HG03558 (cell line): ENCODE measurements around the gene POFUT2.
"Not testable (repeated sequence)": the region's sequence is repeated elsewhere in the genome, so short reads cannot be mapped to it uniquely, and the experiment has no call there.

Experiments
- ATAC-seq: cut with Tn5 transposase; IDR thresholded peaks from one replicate; pipeline ENCODE4 v1.9.1; 2021; ENCODE audit warnings: moderate number of reproducible peaks; ENCODE audit not compliant: unreplicated experiment; ENCODE audit errors: extremely low read depth

Gene POFUT2

DNA sequence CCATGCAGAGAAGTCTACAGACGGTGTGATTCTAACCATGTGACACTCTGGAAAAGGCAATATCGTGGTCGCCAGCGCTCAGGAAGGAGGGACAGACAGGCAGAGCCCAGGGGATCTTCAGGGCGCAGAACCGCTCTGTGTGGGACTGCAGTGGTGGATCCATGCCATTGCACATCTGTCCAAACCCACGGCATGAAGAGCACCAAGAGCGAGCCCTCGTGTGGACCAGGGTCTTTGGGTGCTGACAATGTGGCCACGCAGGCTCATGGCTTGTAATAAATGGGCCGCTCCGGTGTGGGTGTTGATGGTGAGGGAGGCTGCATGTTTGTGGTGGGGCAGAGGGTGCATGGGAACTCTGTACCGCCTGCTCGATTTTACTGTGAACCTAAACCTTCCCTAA lies 25.3 kb upstream of the POFUT2 start:
- no peak for ATAC-seq

GRCh38 chr21:45312296-45312695 lies 24.6 kb upstream of the POFUT2 start:
- no peak for ATAC-seq

- no peak for ATAC-seq
These were observed 22.8 kb upstream of the POFUT2 start for GRCh38 chr21:45310459-45310858.

GRCh38 chr21:45309987-45310381 lies 22.3 kb upstream of the POFUT2 start:
- ATAC-seq: no peak

DNA sequence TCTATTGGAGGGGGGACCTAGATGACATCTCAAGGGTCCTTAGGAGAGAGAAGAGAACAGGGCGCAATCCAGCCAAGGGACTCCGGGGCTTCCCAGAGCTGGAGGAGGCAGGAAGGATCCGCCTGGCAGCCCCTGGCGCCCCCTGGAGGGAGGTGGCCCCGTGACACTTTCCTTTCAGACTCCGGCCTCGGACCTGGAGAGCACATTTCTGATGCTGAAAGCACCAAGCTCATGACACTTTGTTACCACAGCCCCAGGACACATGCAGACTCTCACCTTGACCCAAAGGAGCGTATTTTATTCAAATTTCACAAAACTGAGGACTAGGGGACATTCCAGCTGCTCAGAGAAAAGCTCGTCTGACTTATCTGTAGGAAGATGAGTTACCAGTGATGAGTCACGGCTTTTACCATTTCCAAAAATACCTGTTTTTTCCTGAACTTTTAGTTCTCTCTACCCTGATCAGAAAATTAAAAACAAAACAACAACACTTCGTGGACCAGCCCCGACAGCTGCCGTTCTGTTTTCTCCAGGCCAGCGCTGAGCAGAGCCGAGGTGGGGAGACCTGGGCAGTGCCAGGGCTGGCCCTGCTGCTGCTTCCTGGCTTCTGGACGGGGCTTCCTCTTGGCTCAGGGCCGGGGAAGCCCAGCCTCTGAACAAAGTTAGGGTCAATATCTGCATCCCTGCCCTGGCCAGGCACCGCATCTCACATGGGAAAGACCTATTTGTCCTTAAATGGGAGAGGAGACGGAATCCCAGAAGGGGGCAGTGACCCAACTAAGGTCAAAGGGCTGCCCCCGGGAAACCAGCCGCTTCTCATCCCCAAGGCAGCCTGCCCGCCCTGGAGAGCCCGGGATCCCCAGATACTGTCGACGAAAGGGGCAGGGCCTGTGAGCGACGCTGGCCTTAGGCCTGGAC lies 21.6 kb upstream of the POFUT2 start:
- ATAC-seq: no peak

DNA sequence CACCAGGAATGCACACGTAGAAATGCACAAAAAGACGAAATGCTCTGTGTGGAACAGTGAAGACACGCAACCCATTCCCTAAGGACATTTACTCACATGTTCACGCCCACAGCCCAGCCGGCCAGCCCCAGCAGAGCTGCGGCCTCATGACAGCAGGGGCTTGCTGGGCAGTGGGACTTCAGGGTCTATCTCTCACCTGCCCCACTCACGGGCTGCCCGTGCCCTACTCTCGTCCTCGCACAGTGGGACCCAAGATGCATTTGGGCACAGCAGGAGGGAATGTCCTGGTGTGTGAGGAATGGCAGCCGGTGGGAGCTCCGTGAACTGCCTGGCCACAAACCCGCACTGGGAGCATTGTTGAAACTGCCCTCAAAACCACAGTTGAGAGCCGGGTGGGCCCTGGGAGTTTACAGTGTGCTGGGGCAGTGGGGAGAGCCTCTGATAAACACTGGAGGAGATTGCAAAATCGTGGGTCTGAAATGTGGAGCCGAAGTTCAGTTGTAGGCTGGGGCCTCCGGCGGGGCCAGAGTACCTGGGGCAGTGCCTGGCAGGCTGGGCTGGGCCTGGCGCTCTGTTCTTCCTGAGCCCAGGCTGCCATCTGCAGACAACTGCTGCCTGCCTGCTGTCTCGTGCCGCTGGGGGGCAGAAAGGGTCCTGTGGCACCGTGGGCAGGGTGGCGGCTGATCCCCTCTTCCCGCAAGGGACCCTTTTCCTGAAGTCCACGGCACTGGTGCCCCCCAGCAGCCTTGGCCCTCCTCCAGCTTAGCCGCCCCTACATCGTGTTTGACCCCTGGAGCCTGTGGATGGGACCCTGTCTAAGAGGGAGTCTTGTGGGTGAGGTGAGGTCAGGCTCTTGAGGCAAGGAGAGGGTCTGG lies 20.7 kb upstream of the POFUT2 start:
- no peak for ATAC-seq

GRCh38 chr21:45307597-45308158 lies 20.0 kb upstream of the POFUT2 start:
- ATAC-seq: not testable (repeated sequence)

DNA sequence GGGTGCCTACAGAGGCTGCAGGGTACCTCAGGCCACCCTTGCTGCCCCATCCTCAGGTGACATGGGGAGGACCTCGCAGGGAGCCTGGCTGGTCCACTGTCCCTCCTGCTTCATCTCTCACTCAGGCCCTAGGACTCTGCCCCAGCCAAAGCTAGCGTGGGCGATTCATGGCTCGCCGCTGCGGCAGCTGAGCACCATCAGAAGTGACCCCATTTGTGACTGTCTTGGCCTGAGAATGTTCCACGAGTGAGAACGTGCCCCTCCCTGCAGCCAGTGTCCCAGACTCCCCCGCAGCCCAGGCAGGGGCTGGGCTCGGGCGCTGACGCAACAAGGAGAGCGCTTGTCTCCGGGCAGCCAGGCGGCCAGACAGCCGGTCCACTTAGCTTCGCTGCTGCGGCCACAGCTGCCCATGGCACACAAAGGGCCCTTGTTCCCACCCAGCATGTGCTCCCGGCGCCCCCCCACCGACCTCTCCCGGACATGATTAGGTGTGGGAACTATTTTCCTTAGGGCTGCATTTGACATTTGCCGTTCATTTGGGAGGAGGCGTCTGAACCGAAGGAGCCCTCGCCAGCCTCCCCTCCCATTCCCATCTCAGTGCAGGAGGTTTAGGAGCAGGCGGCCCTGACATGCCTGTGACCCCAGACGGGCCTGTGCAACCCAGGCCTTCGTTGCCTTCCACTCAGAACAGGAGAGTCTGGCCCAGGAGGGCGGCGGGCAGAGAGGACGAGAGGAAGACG lies 19.3 kb upstream of the POFUT2 start:
- no peak for ATAC-seq

DNA sequence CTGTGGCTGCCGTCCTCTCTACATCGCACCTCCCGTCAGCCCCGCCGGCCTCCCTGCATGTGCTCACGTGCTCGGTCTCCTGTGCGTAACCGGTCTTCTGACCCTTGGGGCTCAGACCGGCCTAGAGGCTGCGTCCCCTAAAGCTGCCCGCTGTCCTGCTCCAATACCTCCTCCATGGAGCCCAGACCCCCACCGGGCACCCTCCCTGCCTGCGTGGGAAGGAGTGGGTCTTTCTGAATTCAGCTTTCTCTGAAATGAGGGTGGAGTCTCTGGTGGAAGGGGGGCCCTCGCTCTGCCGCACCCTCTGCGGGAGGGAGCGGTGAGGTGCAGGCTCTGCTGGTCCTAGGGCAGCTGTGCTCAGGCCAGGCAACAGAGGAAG lies 18.7 kb upstream of the POFUT2 start:
- no peak for ATAC-seq

GRCh38 chr21:45305836-45306235 lies 18.1 kb upstream of the POFUT2 start:
- ATAC-seq: no peak

DNA sequence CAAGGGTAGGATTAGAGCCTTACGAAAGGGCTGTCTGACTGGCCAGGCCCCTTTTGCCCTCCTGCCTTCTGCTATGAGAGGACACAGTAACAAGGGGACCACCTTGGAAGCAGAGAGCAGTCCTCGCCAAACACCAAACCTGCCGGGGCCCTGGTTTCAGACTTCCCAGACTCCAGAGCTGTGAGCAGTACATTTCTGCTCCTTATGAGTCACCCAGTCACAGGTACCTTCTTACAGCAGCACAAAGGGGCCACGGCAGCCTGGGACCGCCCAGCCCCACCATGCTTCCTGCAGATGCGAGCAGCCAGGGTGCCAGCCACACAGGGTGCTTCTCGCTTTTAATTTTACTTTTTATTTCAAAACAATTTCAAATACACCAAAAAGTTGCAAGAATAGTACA lies 17.2 kb upstream of the POFUT2 start:
- ATAC-seq: no peak

- no peak for ATAC-seq
These were observed 16.8 kb upstream of the POFUT2 start for GRCh38 chr21:45304476-45304830.

DNA sequence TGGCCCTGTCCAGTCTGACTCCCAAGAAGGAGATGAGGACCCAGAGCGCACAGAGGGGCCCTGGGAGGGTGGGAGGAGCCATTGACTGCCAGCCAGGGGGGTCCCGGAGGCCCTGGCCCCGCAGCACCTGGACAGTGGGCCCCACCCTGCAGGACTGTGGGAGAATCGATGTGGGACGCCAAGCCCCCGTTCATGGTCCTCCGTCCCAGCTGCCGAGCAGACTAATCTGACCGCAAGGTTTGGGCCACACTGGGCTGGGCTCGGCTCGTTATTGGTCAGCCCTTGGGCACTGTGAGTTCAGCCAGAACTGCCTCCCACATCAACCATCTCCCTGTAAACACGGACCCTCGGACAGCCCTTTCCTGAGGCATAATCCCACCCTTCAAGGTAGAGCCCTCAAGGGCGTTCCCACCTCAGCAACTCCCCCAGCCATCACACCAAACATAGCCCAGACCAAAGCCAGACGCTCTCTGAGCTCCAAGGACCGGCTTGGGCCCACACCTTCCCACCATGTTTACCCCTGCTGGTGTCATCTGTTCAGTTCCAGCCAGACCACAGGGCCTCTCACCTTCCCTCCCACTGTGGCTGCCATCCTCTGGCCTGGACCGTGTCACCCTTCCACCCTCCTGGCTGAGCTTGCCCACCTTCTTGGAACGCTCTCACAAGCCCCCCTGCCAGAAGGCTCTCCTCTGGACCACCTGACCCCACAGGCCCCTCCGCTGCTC lies 16.2 kb upstream of the POFUT2 start:
- ATAC-seq: no peak

DNA sequence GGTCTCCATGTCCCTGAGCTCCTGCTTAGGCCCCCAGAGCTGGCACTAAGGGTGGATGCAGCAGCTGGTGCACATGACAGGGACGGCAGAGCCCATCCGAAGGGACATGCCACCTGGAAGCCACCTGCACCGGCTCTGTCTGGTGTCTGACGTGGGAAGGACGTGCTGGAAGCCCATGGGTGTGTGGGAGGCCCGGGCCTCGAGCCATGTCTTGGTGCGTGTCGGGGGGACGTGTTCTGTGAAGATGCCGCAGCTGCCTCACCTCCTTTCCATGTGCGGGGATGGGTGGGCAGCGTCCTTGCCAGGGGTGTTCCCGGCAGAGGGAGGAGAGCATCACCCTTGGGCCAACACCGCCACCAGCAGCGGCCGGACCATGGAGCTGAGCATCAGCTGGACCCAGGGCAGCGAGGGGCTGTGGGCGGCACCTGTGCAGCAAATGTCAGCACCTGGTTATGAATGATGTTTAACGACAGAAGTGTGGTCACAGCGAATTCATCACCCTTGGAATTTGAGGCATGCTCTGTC lies 15.5 kb upstream of the POFUT2 start:
- ATAC-seq: no peak

DNA sequence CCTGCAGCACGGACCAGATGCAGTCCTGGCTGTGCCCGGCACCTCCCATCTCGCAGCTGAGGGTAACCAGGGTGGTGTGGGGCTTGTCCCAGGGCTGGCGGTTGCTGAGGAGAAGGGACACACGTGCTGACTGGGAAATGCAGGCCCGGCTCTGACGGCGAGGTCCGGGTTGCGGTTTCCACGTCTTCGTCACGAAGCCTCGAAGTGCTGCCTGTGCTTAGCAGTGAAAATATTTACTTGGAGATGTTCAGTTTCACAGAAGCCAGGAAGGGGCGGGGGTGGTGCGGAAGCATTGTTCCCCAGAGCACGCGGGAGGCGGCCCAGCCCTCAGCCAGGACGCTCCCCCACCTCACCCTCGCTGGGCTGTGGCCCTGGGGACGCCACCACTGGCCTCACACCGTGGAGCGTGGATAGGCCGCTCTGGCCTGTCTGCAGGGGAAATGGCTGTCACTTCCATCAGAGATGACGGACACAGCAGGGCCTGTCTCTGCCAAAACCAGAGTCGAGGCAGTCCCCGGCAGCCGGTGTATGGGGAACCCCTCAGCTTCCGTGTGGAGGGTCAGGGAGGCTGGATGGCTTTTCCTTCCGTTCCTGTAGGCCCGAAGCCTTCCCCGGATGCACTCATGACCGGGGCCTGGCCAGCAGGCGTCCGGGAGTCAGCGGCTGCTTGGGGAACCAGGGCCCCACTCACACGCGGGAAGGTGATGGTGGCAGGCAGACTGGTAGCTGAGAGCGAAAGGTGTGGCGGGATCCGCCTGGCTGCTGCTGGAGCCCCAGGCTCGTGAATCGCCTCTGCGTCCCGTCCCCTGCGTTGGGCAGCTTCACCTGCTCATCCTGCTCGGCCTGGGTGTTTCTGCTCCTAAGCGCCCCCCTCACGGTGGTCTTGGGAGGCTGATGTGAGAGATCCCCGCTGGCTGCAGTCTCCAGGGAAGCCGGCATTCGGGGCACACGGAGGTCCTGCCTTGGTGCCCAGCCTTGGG lies 14.7 kb upstream of the POFUT2 start:
- ATAC-seq: no peak

- ATAC-seq: no peak
These were observed 13.9 kb upstream of the POFUT2 start for GRCh38 chr21:45301521-45302081.

DNA sequence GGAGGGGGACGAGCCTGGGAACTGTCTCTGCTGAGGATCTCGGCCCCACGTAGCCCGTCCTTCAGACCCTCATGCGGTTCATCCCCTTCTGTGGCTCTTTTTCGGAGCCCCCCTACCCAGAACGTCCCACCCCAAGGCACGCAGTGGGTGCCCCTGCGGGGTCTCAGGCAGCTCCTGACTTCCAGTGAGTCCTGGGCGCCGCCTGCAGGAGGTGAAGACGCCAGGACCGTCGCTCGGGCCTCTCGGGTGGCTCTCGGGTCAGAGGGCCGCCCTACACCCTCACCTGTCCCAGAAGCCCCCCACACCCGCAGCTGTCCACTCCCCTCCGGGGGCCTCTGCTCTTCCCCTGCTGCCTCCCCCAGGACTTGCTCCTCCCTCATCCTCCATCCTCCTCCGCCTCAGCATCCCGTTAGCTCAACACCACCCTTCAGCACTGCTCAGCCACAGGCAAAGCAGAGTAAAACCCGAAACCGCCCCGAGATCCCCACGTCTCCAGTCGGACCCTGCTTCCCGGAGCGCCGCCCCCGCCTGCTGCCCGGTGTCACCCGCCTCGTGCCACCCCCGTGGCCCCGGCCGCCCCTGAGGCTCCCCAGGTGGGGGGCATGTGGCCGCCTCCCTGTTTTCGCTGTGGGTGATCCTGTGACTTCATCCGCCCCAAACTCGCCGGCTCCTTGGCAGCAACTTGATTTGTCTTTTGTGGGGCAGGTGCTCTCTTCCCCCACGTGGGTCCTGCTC lies 13.3 kb upstream of the POFUT2 start:
- no peak for ATAC-seq
